ENCODE measurements around the gene TPK1. TPM values are rescaled to one million over a fixed set of nuclear protein-coding genes. Genes with fewer than 3 reads are reported as not detected.

The TPK1 gene
- total and polyA plus RNA-seq, 4 donors, result 5.3 to 16.8 (median 15.9) TPM

DNA sequence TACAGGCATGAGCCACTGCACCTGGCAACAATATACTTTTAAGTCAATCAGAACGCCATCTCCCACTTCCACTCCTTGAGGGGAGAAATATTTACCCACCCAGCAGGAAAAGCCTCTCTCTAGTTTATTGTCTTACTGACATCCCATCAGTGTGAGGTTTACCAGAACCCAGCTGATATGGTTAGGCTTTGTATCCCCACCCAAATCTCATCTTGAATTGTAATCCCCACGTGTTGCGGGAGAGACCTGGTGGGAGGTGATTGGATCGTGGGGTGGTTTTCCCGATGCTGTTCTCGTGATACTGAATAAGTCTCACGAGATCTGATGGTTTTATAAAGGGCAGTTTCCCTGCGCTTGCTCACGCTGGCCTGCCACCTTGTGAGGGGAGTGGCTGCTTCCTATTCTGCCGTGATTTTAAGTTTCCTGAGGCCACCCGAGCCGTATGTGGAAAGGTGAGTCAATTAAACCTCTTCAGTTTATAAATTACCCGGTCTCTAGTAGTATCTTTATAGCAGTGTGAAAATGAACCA is 37.5 kb upstream of the TPK1 start:
- ATAC-seq (ENCODE audit: insufficient read depth, low FRiP score) (no peak), DNase-seq (no peak)
- 82 to 88% methylated on average over 13 of the region's 13 CpGs for WGBS, 2 donors
- TF ChIP-seq, protein P1, sequence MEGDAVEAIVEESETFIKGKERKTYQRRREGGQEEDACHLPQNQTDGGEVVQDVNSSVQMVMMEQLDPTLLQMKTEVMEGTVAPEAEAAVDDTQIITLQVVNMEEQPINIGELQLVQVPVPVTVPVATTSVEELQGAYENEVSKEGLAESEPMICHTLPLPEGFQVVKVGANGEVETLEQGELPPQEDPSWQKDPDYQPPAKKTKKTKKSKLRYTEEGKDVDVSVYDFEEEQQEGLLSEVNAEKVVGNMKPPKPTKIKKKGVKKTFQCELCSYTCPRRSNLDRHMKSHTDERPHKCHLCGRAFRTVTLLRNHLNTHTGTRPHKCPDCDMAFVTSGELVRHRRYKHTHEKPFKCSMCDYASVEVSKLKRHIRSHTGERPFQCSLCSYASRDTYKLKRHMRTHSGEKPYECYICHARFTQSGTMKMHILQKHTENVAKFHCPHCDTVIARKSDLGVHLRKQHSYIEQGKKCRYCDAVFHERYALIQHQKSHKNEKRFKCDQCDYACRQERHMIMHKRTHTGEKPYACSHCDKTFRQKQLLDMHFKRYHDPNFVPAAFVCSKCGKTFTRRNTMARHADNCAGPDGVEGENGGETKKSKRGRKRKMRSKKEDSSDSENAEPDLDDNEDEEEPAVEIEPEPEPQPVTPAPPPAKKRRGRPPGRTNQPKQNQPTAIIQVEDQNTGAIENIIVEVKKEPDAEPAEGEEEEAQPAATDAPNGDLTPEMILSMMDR (IDR thresholded peaks at IDR 0.05; ENCODE audit: control extremely low read depth, extremely low read depth), result no peak
- Histone ChIP-seq H3K9ac (ENCODE audit: insufficient read depth in 1 of 2, low read length in 2 of 2) (no peak overlapping the region), H3K27me3 (ENCODE audit: control insufficient read depth in 3 of 3, insufficient read depth in 3 of 3, low read length in 2 of 3) (no peaks in the 10 kb centered on the region), H3K4me3 (no peak overlapping the region), H3K36me3 (ENCODE audit: control insufficient read depth in 4 of 4, insufficient read depth in 4 of 4, low read length in 4 of 4) (no peaks in the 10 kb centered on the region), H3K27ac (ENCODE audit: low read depth in 1 of 2, low read length in 1 of 2) (no peak overlapping the region), H3K9me3 (ENCODE audit: control insufficient read depth in 4 of 4, insufficient read depth in 3 of 4, low read length in 3 of 4) (no peaks in the 10 kb centered on the region), H3K4me1 (ENCODE audit: control insufficient read depth in 5 of 5, insufficient read depth in 5 of 5, low read length in 5 of 5) (no peaks in the 10 kb centered on the region)

DNA sequence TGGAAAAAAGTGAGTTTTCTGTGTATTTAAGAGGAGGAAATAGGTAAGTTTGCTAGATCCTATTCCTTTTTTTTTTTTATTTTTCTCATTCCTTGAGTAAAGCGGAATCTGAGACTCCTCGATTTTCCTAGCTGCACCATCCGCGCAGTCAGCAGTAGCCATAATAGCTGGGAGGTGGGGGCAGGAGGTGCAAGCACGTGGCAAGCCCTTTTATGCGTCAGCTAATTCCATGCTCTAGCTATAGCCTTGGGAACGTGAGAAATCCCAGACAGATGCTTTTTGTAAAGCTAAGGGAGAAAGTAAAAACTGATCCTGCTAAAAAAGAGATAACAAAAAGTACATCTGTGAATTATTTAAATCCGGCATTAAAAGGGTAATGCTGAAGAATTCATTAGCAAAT is 33.2 kb upstream of the TPK1 start:
- WGBS, 2 donors, result 87 to 93% methylated on average over 8 of the region's 8 CpGs
- ATAC-seq (ENCODE audit: insufficient read depth, low FRiP score), result no peak
- no peaks in the 10 kb centered on the region for H3K27me3 ChIP-seq (ENCODE audit: control insufficient read depth in 3 of 3, insufficient read depth in 3 of 3, low read length in 2 of 3)

DNA sequence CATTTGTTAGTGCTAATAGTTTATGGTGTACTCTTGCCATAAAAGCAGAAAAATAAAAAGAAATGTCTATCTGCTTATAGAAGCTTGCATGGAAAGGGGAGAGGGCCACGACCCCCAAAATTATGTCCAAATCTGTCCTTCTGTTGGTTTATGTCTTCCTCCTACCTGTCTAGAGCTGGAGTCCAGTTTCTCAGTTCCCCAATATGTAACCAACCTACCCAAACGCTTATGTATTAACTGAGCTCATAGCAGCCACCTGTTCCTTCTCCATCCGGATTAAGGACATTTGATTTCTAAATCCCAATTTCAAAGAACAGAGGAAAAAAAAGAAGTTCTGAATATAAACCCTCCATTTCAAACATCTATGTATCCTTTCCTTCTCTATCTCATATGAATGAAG is 30.3 kb upstream of the TPK1 start:
- Histone ChIP-seq H3K27ac (ENCODE audit: low read depth in 1 of 2, low read length in 1 of 2) (no peak overlapping the region), H3K4me1 (ENCODE audit: control insufficient read depth in 5 of 5, insufficient read depth in 5 of 5, low read length in 5 of 5) (no peaks in the 10 kb centered on the region), H3K9ac (ENCODE audit: insufficient read depth in 1 of 2, low read length in 2 of 2) (no peak overlapping the region), H3K9me3 (ENCODE audit: control insufficient read depth in 4 of 4, insufficient read depth in 3 of 4, low read length in 3 of 4) (no peaks in the 10 kb centered on the region), H3K4me3 (no peak overlapping the region), H3K36me3 (ENCODE audit: control insufficient read depth in 4 of 4, insufficient read depth in 4 of 4, low read length in 4 of 4) (no peaks in the 10 kb centered on the region), H3K27me3 (ENCODE audit: control insufficient read depth in 3 of 3, insufficient read depth in 3 of 3, low read length in 2 of 3) (no peaks in the 10 kb centered on the region)
- TF ChIP-seq, protein P1 (IDR thresholded peaks at IDR 0.05; ENCODE audit: control extremely low read depth, extremely low read depth), result no peak
- no peak for DNase-seq
- ATAC-seq (ENCODE audit: insufficient read depth, low FRiP score), result no peak
- 87 to 92% methylated on average over 3 of the region's 3 CpGs for WGBS, 2 donors

More for the DNA sequence above, 33.2 kb upstream of the TPK1 start:
- Histone ChIP-seq H3K36me3 (ENCODE audit: control insufficient read depth in 4 of 4, insufficient read depth in 4 of 4, low read length in 4 of 4) (no peaks in the 10 kb centered on the region), H3K4me1 (ENCODE audit: control insufficient read depth in 5 of 5, insufficient read depth in 5 of 5, low read length in 5 of 5) (no peaks in the 10 kb centered on the region), H3K27ac (ENCODE audit: low read depth in 1 of 2, low read length in 1 of 2) (no peak overlapping the region), H3K9ac (ENCODE audit: insufficient read depth in 1 of 2, low read length in 2 of 2) (no peak overlapping the region), H3K4me3 (no peak overlapping the region), H3K9me3 (ENCODE audit: control insufficient read depth in 4 of 4, insufficient read depth in 3 of 4, low read length in 3 of 4) (no peaks in the 10 kb centered on the region)
- TF ChIP-seq, protein P1 (IDR thresholded peaks at IDR 0.05; ENCODE audit: control extremely low read depth, extremely low read depth), result no peak
- no peak for DNase-seq

DNA sequence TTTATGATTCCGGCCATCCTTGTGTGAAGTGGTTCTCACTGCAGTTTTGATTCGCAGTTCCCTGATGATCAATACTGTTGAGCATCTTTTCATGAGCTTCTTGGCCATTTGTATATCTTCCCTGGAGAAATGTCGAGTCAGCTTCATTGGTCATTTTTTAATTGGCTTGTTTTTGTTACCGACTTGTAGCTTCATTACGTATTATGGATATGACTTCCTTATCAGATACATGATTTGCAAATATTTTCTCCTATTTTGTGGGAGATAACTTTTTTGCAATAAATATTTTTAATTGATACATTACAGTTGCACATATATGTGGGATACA is 27.4 kb upstream of the TPK1 start:
- H3K9ac ChIP-seq (ENCODE audit: insufficient read depth in 1 of 2, low read length in 2 of 2), result no peak overlapping the region
- no peaks in the 10 kb centered on the region for H3K4me1 ChIP-seq (ENCODE audit: control insufficient read depth in 5 of 5, insufficient read depth in 5 of 5, low read length in 5 of 5)
- 92 to 93% methylated on average over 5 of the region's 5 CpGs for WGBS, 2 donors
- H3K4me3 ChIP-seq, result no peak overlapping the region
- no peak for ATAC-seq (ENCODE audit: insufficient read depth, low FRiP score)
- DNase-seq, result no peak
- no peaks in the 10 kb centered on the region for H3K9me3 ChIP-seq (ENCODE audit: control insufficient read depth in 4 of 4, insufficient read depth in 3 of 4, low read length in 3 of 4)
- H3K27ac ChIP-seq (ENCODE audit: low read depth in 1 of 2, low read length in 1 of 2), result no peak overlapping the region
- no peaks in the 10 kb centered on the region for H3K27me3 ChIP-seq (ENCODE audit: control insufficient read depth in 3 of 3, insufficient read depth in 3 of 3, low read length in 2 of 3)
- TF ChIP-seq, protein P1 (IDR thresholded peaks at IDR 0.05; ENCODE audit: control extremely low read depth, extremely low read depth), result no peak
- H3K36me3 ChIP-seq (ENCODE audit: control insufficient read depth in 4 of 4, insufficient read depth in 4 of 4, low read length in 4 of 4), result no peaks in the 10 kb centered on the region

All from lung (tissue), 12 donors.